Lung (tissue), 12 donors: ENCODE measurements around the gene TRIM25. TPM values are rescaled to one million over a fixed set of nuclear protein-coding genes. Genes with fewer than 3 reads are reported as not detected.

Experiments used
- ATAC-seq: fragments of 200-7000 bp; cut with Tn5 transposase; one replicate; pipeline ENCODE4 v1.9.1; 2020; ENCODE audit warnings: moderate number of reproducible peaks; ENCODE audit not compliant: insufficient read depth, low FRiP score
- DNase-seq, 3 donors: peaks; one replicate each; pipeline ENCODE4 v3.0.0-alpha.2; 2013 to 2017
- H3K27ac ChIP-seq, 2 donors: one replicate each; pipeline ENCODE4 v1.5.1; 2013; ENCODE audit warnings: mild to moderate bottlenecking in 2 of 2, moderate library complexity in 2 of 2, control low read depth in 1 of 2, inconsistent platforms in 1 of 2, low read depth in 1 of 2, low read length in 1 of 2
- H3K27me3 ChIP-seq, 3 donors: one replicate each; pipeline ENCODE4 v1.5.1; 2013; ENCODE audit warnings: low read length in 2 of 3; ENCODE audit not compliant: control insufficient read depth in 3 of 3, insufficient read depth in 3 of 3
- H3K36me3 ChIP-seq, 4 donors: one replicate each; pipeline ENCODE4 v1.5.1; 2013; ENCODE audit warnings: low read length in 4 of 4, mild to moderate bottlenecking in 1 of 4, moderate library complexity in 1 of 4; ENCODE audit not compliant: control insufficient read depth in 4 of 4, insufficient read depth in 4 of 4
- H3K4me1 ChIP-seq, 5 donors: one replicate each; pipeline ENCODE4 v1.5.1; 2013; ENCODE audit warnings: low read length in 5 of 5, mild to moderate bottlenecking in 2 of 5, moderate library complexity in 1 of 5; ENCODE audit not compliant: control insufficient read depth in 5 of 5, insufficient read depth in 5 of 5
- H3K4me3 ChIP-seq: one replicate; pipeline ENCODE4 v1.5.1; 2013; ENCODE audit warnings: mild to moderate bottlenecking, control low read depth, moderate library complexity
- H3K9ac ChIP-seq, 2 donors: one replicate each; pipeline ENCODE4 v1.5.1; 2013; ENCODE audit warnings: low read length in 2 of 2, control low read depth in 1 of 2; ENCODE audit not compliant: insufficient read depth in 1 of 2
- H3K9me3 ChIP-seq, 4 donors: one replicate each; pipeline ENCODE4 v1.5.1; 2013; ENCODE audit warnings: low read length in 3 of 4, mild to moderate bottlenecking in 1 of 4, moderate library complexity in 1 of 4; ENCODE audit not compliant: control insufficient read depth in 4 of 4, insufficient read depth in 3 of 4
- CTCF ChIP-seq: IDR thresholded peaks from 2 replicates; pipeline ENCODE4 v1.5.1; 2012; ENCODE audit warnings: mild to moderate bottlenecking; ENCODE audit errors: control extremely low read depth, extremely low read depth
- WGBS, 2 donors: extraction: QIAGEN DNeasy Blood & Tissue Kit; methylation state at CpG; one replicate each; pipeline ENCODE4 v1.1.7; 2013; 5-methylcytosine and 5-hydroxymethylcytosine counted together
- polyA plus RNA-seq, 2 donors: library from polyadenylated mRNA; stranded (reverse); fragments of 200-250 nt; gene quantifications; one replicate each; pipeline ENCODE4 v1.2.1, GENCODE V29; 2013
- total RNA-seq, 2 donors: library from RNA; depleted of rRNA in 1 of 2; stranded (reverse); fragments of >200 nt in 1 of 2; gene quantifications; one replicate each; pipeline ENCODE4 v1.2.1, GENCODE V29; 2014 to 2021
- donor health status: control.
- donor health status: control.
- donor health status: Bipolar disorder and iron deficiency.
- donor health status: healthy.
- donor health status: DM: yes; HTN: yes; CAD: no.

TRIM25 gene
- total and polyA plus RNA-seq, 4 donors, result 22.7 to 88.7 (median 43.7) TPM

GRCh38 chr17:56861899-56862298, 52.0 kb downstream of the TRIM25 start:
- no peak overlapping the region for H3K27ac ChIP-seq
- no peaks in the 10 kb centered on the region for H3K4me1 ChIP-seq
- no peak for TF ChIP-seq CTCF
- H3K27me3 ChIP-seq, result no peaks in the 10 kb centered on the region
- ATAC-seq (no peak), DNase-seq (no peak)
- no peak overlapping the region for H3K9ac ChIP-seq
- H3K36me3 ChIP-seq, result peaks cover 0 to 7% (median under 1%) of the 10 kb centered on the region in 4 donors
- H3K4me3 ChIP-seq, result no peak overlapping the region
- 92 to 96% methylated on average over 3 of the region's 3 CpGs for WGBS, 2 donors
- H3K9me3 ChIP-seq, result no peaks in the 10 kb centered on the region

GRCh38 chr17:56851008-56851407, 62.8 kb downstream of the TRIM25 start:
- Histone ChIP-seq H3K27ac (no peak overlapping the region), H3K27me3 (no peaks in the 10 kb centered on the region), H3K9ac (no peak overlapping the region), H3K4me1 (peaks cover 0 to 3% (median 0%) of the 10 kb centered on the region in 5 donors), H3K4me3 (no peak overlapping the region), H3K36me3 (peaks cover 0 to 5% (median under 1%) of the 10 kb centered on the region in 4 donors), H3K9me3 (no peaks in the 10 kb centered on the region)
- 61 to 77% methylated on average over 3 of the region's 3 CpGs for WGBS, 2 donors
- TF ChIP-seq CTCF, result no peak
- no peak for DNase-seq
- no peak for ATAC-seq

GRCh38 chr17:56850591-56850990, 63.3 kb downstream of the TRIM25 start:
- peaks cover 0 to 3% (median 0%) of the 10 kb centered on the region in 5 donors for H3K4me1 ChIP-seq
- H3K9me3 ChIP-seq, result no peaks in the 10 kb centered on the region
- WGBS, 2 donors, result 89 to 97% methylated on average over 2 of the region's 2 CpGs
- no peak overlapping the region for H3K4me3 ChIP-seq
- peaks cover 0 to 5% (median under 1%) of the 10 kb centered on the region in 4 donors for H3K36me3 ChIP-seq
- no peak overlapping the region for H3K9ac ChIP-seq
- H3K27ac ChIP-seq, result no peak overlapping the region
- TF ChIP-seq CTCF, result no peak
- ATAC-seq (no peak), DNase-seq (no peak)
- H3K27me3 ChIP-seq, result no peaks in the 10 kb centered on the region

GRCh38 chr17:56849131-56849530, 64.7 kb downstream of the TRIM25 start:
- no peak for ATAC-seq
- Histone ChIP-seq H3K4me1 (peaks cover 0 to 3% (median 0%) of the 10 kb centered on the region in 5 donors), H3K27ac (no peak overlapping the region), H3K4me3 (no peak overlapping the region), H3K9ac (no peak overlapping the region), H3K9me3 (no peaks in the 10 kb centered on the region), H3K27me3 (no peaks in the 10 kb centered on the region), H3K36me3 (peaks cover 0 to 5% (median under 1%) of the 10 kb centered on the region in 4 donors)
- TF ChIP-seq CTCF, result no peak
- DNase-seq, result no peak
- 65 to 74% methylated on average over 3 of the region's 3 CpGs for WGBS, 2 donors
